GM19397 (cell line): ENCODE measurements around the gene AJUBA.
"Not testable (repeated sequence)": the region's sequence is repeated elsewhere in the genome, so short reads cannot be mapped to it uniquely, and the experiment has no call there.

Source experiments
- ATAC-seq: cut with Tn5 transposase; IDR thresholded peaks from one replicate; pipeline ENCODE4 v1.9.1; 2021; ENCODE audit warnings: mild to moderate bottlenecking, moderate library complexity; ENCODE audit not compliant: unreplicated experiment

AJUBA gene

GRCh38 chr14:22982477-22983245 lies at the start of gene AJUBA:
AJUBA (minus strand) TSS chr14:22982551; CDS start chr14:22982266, 285 bp downstream.
- ATAC-seq, result no peak

DNA sequence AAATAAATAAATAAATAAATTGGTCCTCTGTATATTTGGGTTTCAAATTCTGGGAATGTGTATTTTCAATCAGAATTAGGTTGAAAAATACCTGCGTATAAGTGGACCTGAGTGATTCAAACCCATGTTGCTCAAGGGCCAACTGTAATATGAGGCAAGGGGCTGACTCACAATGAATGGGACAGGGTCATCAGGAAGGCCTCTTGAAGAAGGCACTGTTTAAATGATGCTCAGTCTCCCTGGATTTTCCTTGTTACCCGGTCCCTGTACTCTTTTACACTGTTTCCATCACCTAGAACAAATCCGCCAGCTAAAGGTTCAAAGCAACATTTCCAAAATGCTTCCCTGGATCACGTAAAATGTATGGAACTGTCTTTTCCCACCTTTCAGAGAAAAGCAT lies 48.6 kb upstream of the AJUBA start:
- no peak for ATAC-seq

DNA sequence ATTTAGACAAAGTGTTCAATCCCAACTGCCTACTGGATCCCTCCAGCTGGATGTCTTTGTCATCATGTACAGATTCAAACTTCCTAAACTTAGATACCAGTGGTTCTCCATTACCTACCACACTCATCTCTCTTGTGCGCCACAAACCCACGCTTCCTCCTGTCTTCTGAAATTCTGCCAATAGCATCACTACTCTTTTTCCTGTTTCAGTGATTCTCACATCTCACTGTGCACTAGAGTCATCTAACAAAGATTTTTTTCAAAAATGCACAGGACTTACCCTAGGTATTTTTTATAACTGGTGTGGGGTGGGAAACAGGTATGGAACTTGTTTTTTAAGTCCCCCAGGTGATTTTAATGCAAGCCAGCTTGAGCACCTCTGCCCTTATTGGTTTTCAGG lies 46.4 kb upstream of the AJUBA start:
- ATAC-seq, result no peak

DNA sequence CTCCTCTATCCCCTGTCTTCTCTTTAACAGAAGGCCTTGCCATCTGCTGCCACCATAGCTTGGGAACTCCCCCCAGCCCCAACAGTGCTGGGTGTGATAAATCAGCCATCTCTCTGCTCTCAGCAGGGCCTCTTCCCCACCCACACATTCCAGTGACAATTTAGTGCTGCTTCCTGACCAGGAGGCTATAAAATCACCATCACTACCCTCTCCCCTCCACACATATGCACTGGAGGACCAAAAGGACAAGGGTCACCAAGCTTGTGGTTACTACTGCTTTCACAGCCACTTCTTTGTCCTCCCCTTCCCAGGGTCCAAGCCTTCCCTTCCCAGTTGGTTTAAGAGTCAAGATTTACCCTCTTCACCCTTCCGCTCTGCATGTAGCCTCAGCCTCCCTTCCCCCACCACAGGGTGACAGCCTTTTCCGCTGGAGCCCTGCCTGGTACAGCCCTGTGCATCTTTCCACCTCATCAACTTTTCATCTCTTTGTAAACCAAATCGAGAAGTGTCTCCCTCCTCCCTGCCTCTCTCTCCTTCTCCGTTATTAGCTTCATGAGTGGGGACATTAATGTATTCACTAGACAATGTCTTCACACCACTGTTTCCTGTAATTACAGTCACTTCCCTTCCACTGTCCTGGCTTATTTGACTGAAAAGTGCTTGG lies 42.9 kb upstream of the AJUBA start:
- no peak for ATAC-seq

DNA sequence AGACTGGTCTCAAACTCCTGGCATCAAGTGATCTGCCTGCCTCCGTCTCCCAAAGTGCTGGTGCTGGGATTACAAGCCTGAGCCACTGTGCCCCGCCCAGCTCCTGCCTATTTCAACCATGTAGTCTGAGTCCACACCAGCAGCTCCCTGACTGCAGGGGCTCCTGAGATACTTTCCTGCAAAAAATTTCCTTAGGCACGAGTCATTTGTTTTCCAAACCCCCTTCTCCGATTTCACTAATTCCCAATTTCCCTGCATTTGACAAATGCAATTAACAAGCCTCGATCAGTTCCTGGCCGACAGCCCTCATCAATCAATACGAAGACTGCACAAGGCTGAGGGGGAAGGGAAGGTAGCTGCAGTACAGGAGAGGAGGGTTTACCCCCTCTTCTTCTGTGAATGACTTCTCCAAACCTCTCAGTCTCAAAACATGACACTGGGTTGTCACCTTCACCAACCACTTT lies 42.3 kb upstream of the AJUBA start:
- ATAC-seq, result no peak

DNA sequence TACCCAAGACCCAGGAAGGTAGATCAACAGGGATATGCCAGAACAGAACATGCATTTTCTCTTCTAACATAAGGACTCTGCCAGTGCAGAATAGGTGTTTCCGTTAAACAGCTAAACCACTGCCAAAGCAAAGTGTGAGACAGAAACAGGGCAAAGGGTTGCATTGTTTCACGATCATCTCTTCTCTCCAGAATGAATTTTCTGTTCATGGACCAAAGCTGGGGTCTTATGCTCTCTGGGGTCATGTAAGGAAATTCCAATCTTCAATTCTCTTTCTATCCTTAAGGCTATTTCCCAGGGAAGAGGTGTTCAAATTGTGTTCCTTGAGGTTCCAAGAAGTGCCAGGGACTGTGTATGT lies 41.4 kb upstream of the AJUBA start:
- ATAC-seq, result no peak

- ATAC-seq, result no peak
These were observed 40.9 kb upstream of the AJUBA start for GRCh38 chr14:23023022-23023794.

DNA sequence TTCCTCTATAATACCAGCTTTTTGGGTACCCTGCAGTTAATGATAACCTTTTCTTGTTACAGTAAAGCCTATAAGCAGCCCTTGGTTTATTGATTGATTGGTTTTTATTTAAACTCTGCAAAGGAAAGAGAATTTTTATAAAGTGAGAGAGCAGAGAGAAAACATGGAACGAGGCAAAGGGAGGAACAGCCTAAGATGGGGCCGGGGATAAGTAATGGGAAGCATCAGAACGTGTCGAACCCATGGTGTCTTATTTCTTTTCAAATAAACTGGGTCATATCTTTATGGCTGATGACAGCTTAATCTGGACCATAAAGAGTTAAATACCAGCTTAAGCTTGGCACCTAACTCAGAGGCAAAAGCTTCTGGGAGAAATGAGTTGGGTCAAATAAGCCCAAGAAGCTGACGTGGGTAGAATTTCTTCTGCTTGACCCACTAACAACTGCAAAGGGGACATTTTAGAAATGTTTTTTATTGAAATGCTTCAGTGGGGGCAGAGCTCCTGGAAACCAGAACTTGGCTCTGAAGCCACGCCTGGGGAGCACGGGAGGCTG lies 39.6 kb upstream of the AJUBA start:
- no peak for ATAC-seq

DNA sequence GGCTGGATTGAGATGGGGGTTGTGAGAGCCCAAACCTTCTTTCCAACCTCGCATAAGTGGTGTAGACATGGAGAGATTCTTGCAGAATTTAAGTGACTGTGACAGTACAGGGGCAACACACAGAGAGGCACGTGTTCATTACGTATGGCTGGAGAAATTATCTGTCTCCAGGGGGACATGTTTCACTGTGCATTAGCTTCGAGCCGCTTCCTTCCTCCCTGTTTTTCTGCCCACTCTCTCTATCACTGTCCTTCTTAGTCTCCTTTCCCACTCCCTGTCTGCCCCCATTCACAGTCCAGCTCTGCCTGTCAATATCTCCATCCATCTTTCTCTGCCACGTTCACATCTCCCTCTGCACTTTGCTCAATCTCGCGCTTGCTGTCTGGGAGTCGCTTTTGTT lies 39.1 kb upstream of the AJUBA start:
- no peak for ATAC-seq

DNA sequence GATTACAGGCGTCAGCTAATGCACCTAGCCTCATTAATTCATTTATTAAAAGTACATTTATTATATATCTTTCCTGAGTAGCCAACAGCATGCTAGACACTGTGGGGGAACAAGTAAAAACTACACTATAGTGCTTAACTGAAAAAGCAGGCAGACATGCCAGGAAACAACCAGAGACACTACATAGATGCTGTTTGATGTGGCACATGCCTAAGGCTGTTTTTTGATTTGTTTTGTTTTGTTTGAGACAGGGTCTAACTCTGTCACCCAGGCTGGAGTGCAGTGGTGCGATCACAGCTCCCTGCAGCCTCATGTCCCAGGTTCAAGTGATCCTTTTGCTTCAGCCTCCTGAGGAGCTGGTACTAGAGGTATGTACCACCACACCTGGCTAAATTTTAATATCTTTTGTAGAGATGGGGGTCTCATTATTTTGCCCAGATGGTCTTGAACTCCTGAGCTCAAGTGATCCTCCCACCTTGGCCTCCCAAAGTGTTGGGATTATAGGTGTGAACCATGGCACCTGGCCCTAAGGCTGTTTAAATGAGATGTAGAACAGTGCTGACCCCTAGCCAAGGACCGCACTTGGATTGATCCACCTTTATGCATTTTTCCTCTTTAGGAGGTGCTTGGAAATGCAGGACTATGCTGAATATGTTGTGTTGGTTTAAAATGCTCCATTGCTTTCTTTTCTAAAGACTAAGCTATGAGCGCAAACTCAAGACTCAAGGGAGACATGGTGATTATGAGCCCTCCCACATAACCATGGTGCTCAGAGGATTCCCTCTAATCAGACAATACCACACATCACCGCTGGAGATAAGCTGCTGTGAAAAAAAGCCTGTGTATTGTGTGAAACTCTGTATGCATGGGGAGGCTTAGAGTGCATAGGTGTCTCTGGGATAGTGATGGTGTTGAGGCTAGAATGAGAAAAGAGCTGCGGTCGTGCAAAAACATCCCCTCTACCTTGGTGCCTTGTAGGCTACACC lies 38.1 kb upstream of the AJUBA start:
- no peak for ATAC-seq

DNA sequence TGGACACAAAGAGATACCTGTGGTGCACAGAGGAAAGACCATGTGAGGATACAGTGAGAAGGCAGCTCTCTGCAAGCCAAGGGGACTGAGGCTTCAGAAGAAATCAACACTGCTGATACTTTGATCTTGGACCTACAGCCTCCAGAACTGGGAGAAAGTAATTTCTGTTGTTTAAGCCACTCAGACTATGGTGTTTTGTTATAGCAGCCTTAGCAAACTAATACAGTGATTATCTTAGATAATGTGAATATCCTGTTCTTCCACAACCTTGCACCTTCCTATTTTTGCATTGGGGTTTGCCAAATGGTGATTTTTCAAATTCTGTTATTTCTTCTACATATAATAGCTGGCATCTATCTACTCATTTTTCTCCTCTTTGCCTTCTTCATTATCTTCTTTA lies 35.8 kb upstream of the AJUBA start:
- no peak for ATAC-seq

DNA sequence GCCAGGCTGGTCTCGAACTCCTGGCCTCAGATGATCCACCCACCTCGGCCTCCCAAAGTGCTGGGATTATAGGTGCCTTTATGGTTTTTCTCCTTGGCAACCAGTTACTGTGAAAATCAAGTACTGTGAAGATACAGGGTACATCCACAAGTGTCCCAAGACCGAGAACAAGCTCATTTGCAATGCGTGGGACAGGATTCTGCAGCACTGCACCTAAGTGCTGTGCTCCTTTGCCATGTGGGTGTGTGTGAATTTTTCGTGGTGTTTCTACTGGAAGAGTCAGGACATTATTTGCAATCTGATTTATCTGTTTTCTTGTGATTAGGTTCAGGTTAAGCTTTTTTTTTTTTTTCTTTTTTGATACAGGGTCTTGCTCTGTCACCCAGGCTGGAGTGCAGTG lies 34.7 kb upstream of the AJUBA start:
- no peak for ATAC-seq

DNA sequence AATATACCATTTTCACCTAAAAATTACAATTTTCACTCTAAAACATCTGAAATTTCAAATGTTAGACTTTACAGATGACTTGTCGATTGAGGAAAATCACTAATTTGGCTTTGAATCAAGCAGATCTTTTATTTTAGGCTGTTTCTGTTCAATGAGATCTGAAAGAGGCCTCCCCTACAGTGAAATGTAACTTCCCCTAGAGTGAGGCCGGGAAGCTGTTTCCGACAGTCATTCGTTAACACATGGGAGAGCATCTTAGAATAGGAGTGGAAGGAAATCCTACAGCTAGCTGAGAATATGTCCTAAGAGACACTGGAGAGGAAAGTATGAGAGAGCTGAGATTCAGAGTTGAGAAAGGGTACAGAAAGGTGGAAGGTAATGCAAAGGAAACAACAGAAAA lies 33.3 kb upstream of the AJUBA start:
- no peak for ATAC-seq

DNA sequence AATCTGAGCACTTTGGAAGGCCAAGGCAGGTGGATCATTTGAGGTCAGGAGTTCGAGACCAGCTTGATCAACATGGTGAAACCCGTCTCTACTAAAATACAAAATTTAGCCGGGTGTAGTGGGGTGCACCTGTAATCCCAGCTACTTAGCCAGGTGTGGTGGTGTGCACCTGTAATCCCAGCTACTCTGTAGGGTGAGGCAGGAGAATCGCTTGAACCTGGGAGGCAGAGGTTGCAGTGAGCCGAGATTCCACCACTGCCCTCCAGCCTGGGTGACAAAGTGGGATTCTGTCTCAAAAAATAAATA lies 31.4 kb upstream of the AJUBA start:
- ATAC-seq, result not testable (repeated sequence)

DNA sequence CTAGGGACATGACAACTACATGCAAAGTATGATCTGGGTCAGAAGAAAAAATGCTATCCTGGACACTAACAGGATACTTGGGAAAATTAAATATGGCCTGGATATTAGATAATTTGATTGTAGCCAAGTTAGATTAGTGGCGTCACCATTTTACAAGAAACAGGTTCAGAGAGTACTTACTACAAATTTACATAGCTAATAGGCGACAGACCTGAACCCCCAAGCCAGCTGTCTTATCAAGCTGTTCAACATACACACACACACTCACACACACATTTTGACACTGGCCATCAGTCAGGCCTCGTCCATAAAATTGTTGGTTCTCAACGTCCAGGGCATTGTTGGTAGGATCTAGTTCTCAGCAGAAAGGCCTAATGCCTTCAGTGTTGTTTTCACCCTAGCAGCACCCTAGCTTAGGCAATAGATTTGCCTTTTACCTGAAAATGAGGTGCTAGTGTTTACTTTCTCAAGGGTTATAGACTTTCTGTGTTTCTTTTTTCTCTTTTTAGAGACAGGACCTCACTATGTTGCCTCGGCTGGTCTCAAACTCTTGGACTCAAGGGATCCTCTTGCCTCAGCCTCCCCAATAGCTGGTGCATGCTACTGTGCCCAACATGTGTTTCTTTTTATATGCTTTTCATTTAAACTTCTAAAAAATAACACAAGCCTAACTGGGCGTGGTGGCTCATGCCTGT lies 30.9 kb upstream of the AJUBA start:
- ATAC-seq, result no peak

- ATAC-seq, result no peak
These were observed 27.8 kb upstream of the AJUBA start, which contains the start of gene C14orf93 for GRCh38 chr14:23009939-23010726. C14orf93 (minus strand) TSS chr14:23010143; CDS start chr14:22999023, 11,120 bp downstream.

- no peak for ATAC-seq
These were observed 27.2 kb upstream of the AJUBA start for GRCh38 chr14:23009483-23009938.

- no peak for ATAC-seq
These were observed 26.5 kb upstream of the AJUBA start for GRCh38 chr14:23008831-23009230.
